MM.1S (cell line): ENCODE data around the gene NOS3.

ENCODE experiments used
- CTCF ChIP-seq: fragments of 300-600 bp; sonication (generic); IDR thresholded peaks from 2 replicates; pipeline ENCODE4 v1.5.1; 2016; ENCODE audit warnings: antibody characterized with exemption, low read length, mixed read lengths
- EZH2 ChIP-seq: fragments of 300-600 bp; sonication (generic); optimal IDR thresholded peaks from 2 replicates; pipeline ENCODE3; 2017; ENCODE audit warnings: low read depth, mild to moderate bottlenecking, antibody characterized with exemption, low read length, mixed read lengths

GRCh38 chr7:151028948-151029501 is 38.2 kb downstream of the NOS3 start:
- TF ChIP-seq CTCF (no peak), EZH2 (no peak)
